Measurements from ENCODE around the gene LAMP5.

GRCh38 chr20:9566977-9567376 lies 52.6 kb downstream of the LAMP5 start:
- TF ChIP-seq, protein P1, sequence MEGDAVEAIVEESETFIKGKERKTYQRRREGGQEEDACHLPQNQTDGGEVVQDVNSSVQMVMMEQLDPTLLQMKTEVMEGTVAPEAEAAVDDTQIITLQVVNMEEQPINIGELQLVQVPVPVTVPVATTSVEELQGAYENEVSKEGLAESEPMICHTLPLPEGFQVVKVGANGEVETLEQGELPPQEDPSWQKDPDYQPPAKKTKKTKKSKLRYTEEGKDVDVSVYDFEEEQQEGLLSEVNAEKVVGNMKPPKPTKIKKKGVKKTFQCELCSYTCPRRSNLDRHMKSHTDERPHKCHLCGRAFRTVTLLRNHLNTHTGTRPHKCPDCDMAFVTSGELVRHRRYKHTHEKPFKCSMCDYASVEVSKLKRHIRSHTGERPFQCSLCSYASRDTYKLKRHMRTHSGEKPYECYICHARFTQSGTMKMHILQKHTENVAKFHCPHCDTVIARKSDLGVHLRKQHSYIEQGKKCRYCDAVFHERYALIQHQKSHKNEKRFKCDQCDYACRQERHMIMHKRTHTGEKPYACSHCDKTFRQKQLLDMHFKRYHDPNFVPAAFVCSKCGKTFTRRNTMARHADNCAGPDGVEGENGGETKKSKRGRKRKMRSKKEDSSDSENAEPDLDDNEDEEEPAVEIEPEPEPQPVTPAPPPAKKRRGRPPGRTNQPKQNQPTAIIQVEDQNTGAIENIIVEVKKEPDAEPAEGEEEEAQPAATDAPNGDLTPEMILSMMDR (IDR thresholded peaks at IDR 0.05) = no peak
- TF ChIP-seq POLR2A (IDR thresholded peaks at IDR 0.05) = no peak

Measured in prostate gland (tissue), 2 donors.